Epithelial cell of proximal tubule (primary cell): ENCODE results near the gene PCLO. TPM values are rescaled to one million over a fixed set of nuclear protein-coding genes. Genes with fewer than 3 reads are reported as not detected.

Experiments used
- DNase-seq: peaks from one replicate; pipeline ENCODE4 v3.0.0-alpha.2; 2011; ENCODE audit warnings: low read depth
- H3K4me3 ChIP-seq: 2 replicates; pipeline ENCODE4 v1.5.1; 2011; ENCODE audit warnings: low read depth, mild to moderate bottlenecking, low read length
- total RNA-seq: library from RNA; depleted of rRNA; stranded (reverse); fragments of >200 nt; gene quantifications from 2 replicates; pipeline ENCODE4 v1.2.3, GENCODE V29; 2015
- TF ChIP-seq, protein P1 (sequence below): conservative IDR thresholded peaks from 2 replicates; pipeline ENCODE4 v1.5.1; 2012; ENCODE audit warnings: low read depth, mild to moderate bottlenecking, low read length

Gene PCLO
- total RNA-seq, 1 donor from 2014 or later, result 0.58 TPM

DNA sequence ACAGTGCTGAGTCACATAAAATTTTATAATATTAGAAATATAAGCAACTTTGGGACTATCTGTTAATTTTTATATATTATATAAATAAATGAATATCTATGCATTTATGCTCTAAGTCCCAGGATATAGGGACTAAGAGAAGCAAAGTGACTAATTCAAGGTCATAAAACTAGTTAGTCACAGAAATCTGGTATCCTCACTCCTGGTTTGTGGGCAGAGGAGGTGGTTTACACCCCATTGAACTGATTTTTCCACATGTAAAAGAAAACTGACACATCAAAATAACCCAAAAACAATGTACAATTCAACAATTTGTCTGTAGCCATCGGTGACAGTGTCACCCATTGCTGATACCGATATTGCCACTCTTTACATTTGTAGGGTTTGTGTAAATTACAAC, 3.0 kb downstream of the PCLO start:
- no peak for DNase-seq
- TF ChIP-seq, protein P1, sequence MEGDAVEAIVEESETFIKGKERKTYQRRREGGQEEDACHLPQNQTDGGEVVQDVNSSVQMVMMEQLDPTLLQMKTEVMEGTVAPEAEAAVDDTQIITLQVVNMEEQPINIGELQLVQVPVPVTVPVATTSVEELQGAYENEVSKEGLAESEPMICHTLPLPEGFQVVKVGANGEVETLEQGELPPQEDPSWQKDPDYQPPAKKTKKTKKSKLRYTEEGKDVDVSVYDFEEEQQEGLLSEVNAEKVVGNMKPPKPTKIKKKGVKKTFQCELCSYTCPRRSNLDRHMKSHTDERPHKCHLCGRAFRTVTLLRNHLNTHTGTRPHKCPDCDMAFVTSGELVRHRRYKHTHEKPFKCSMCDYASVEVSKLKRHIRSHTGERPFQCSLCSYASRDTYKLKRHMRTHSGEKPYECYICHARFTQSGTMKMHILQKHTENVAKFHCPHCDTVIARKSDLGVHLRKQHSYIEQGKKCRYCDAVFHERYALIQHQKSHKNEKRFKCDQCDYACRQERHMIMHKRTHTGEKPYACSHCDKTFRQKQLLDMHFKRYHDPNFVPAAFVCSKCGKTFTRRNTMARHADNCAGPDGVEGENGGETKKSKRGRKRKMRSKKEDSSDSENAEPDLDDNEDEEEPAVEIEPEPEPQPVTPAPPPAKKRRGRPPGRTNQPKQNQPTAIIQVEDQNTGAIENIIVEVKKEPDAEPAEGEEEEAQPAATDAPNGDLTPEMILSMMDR, result no peak
- H3K4me3 ChIP-seq, result no peak overlapping the region

DNA sequence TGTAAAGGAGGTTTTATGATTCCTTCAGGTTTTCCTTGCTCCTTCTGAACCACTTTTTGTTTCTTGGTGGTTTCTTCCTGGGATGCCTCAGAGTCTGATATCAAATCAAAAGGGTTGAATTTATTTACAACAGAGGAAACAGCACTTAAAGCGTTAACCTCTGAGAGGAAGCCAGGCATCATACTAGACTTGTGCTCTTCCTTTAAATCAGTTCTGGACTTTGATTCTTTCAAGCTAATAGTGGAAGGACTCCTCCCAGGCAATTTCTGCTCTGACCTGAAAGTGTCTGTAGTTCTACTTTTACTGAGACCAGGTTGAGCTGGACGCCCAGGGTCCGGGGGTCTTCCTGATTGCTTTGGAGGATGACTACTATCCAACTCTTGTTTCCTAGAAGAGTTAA, 6.7 kb downstream of the PCLO start:
- TF ChIP-seq, protein P1, result no peak
- no peak for DNase-seq
- H3K4me3 ChIP-seq, result no peak overlapping the region

DNA sequence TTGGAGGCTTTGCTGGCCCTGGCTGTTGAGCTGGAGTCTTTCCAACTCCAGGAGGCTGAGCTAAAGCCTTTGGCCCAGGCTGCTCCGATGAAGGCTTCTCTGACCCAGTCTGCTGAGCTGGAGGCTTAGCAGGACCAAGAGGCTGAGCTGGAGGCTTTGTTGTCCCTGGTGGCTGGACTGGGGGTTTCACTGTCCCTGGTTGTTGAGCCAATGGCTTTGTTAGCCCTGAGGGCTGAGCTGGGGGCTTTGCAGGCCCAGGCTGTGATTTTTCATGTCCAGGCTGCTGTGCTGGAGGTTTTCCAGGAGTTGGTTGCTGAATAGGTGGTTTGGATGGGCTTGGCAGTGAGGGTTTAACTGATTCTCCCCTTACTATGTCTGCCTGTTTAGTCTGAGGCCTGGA, 7.3 kb downstream of the PCLO start:
- TF ChIP-seq, protein P1, result no peak
- H3K4me3 ChIP-seq, result no peak overlapping the region
- DNase-seq, result no peak

DNA sequence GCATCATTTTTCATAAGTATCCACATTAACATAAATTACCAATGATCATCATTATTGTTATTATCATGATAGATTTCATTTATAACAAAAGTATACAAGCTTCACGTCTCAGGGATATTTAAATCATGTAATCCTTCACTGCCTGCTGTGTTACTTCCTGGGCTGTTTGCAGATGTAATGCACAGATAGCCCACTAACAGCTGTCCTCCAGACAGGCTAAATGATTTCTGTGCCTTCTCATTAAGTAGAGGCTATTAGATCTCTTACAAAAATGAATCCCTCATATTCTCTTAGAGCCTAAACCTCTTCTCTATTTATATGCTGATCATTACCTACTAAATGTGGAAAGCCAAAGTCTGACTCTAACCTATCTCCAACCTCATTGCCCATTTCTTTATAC, 9.3 kb downstream of the PCLO start:
- TF ChIP-seq, protein P1, result no peak
- no peak for DNase-seq
- H3K4me3 ChIP-seq, result no peak overlapping the region

DNA sequence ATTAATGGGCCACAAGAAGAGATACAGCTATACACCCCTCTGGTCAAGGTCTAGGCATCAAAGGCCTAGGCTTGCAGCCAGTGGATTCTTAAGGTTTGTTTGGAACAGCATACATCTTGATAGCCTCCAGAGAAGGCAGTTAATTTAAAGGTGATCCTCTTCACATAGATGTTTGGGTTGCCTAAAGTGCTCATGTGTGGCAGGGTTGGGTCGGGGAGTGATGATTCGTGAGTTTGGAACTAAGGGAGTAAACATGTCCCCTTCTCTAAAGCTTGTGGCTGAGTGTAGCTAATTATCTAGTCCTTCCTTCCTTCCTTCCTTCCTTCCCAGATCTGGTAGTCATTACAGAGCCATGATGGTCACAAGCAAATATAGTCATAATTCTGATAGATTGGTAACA, 12.4 kb downstream of the PCLO start:
- no peak for DNase-seq

DNA sequence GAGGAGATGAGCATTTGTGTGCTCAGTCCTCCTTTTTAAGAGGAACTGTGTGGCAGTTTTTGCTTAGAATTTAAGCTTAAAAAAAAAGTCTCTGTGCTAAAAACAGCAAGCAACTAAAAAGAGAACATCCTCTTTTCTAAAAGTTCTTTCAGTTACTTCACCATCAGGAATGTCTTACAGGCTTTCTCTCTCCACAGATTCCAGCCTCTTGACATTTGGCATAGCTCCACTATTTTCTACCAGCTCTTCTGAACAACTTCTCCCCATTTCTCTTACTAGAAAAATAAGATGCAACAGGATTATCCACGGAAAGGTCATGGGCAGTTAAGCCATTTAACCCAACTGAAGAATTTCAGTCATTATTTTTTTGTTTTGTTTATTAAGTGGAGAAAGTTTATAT, 13.2 kb downstream of the PCLO start:
- TF ChIP-seq, protein P1, result no peak
- H3K4me3 ChIP-seq, result no peak overlapping the region
- DNase-seq, result no peak

More for the DNA sequence above, 12.4 kb downstream of the PCLO start:
- TF ChIP-seq, protein P1, result no peak
- H3K4me3 ChIP-seq, result no peak overlapping the region

DNA sequence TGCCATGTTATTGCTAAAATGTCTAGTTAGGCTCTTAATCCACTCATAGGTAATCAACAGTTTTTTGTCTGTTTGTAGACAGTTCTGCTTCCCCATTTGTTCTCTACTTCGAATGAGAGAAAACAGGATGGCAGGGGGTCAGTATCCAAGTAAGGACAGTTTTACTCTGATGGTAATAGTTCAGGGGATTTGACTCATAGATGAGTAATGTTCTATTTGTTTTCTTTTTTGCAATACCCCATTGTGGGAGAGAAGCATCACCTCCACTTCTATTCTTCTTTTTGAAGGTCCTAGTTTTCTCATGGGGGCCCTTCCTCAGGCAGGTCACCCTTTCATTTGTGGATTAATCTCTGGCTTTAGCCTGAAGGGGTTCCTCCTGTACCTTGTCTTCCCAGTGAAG, 13.9 kb downstream of the PCLO start:
- TF ChIP-seq, protein P1, result no peak
- no peak overlapping the region for H3K4me3 ChIP-seq
- no peak for DNase-seq
